GM21526 (cell line): ENCODE measurements around the gene MESD.
A peak's percentile ranks its signal among the peaks of the same experiment; 100 is the strongest.

ENCODE experiments used
- ATAC-seq: cut with Tn5 transposase; IDR thresholded peaks from one replicate; pipeline ENCODE4 v1.9.1; 2021; ENCODE audit warnings: moderate library complexity; ENCODE audit not compliant: unreplicated experiment, low FRiP score

The MESD gene

GRCh38 chr15:80989518-80990478 lies at the start of gene MESD:
TSS of gene MESD (minus strand) at chr15:80989819. CDS start at chr15:80989791, 28 bp downstream.
- ATAC-seq, result peak; percentile 88

GRCh38 chr15:81038975-81039607 lies 49.5 kb upstream of the MESD start:
- ATAC-seq, result no peak

GRCh38 chr15:81037952-81038743 lies 48.5 kb upstream of the MESD start:
- no peak for ATAC-seq

GRCh38 chr15:81033508-81033907 lies 43.9 kb upstream of the MESD start:
- no peak for ATAC-seq

- ATAC-seq, result no peak
These were observed 43.2 kb upstream of the MESD start for GRCh38 chr15:81032818-81033217.

DNA sequence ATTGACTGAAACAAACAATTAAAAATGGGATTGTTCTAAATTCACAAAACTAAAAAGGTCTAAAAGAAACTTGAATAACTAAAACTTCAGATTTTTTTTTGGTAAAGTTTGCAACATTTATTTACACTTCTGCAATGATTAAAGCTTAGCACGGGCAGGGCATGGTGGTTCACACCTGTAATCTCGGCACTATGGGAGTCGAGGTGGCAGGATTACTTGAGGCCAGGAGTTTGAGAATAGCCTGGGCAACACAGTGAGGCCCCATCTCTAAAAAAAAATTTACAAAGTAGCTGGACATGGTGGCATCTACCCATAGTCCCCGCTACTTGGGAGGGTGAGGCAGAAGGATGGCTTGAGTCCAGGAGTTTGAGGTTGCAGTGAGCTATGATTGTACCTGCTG lies 42.7 kb upstream of the MESD start:
- ATAC-seq, result no peak

- no peak for ATAC-seq
These were observed 41.6 kb upstream of the MESD start for GRCh38 chr15:81031203-81031602.

DNA sequence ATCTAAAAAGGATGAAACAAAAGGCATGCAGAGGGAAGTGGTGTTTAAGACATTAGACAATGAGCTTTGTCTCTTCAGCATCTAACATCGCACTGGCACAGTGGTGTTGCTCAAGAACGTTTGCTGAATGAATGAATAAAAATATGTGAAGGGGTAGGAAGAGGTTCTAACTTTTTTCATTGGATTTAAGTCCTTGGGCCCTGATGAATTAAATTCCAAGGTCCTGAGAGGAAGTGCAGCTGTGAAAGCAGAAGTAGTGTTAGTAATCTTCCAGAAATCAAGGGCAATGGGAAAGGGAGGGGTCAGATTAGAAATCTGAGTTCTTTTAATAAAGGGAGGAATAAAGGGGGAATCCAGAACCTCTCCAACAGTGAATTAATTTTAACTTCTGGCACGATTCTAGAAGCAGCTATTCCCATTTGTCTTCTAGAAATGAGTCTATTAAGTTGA lies 40.7 kb upstream of the MESD start:
- no peak for ATAC-seq

DNA sequence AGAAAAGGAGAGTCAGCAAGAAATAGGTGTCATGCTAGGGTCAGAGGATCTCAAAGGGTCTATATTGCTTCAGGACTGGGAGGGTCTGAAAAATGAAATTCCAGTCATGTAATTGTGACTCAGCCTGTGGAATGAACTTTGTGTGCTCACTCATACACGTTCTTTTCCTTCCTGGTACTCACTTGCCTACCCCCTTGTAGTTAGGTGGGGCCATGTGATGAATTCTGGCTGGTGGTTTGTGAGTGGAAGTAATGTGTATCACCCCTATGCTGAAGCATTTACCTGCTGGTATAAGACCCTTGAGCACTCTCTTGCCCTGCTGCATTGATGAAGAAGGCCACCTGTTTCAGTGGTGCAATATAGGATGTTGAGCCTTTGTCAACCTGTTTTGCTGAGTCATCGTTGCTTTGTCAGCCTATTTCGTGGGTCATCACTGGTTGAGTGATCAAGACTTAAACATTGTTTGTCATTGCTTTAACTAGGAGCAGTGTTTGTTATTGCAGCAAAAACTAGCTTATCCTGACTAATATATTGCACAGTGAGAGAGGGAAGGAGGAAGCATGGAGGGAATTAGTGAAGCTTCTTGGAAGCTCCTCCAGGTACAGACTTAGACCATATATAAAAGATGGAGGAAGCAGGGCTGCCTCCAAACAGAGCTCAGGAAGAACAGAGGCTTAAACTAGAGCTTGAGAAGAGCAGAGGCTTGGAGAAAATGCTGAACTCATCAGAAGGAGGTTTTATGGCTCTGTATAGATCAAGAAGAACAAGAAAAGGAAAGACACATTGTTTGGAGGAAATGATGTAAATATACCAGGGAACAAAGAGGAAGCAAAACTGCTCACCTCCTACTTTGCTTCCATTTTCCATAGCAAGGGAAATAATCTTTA lies 40.0 kb upstream of the MESD start:
- no peak for ATAC-seq

DNA sequence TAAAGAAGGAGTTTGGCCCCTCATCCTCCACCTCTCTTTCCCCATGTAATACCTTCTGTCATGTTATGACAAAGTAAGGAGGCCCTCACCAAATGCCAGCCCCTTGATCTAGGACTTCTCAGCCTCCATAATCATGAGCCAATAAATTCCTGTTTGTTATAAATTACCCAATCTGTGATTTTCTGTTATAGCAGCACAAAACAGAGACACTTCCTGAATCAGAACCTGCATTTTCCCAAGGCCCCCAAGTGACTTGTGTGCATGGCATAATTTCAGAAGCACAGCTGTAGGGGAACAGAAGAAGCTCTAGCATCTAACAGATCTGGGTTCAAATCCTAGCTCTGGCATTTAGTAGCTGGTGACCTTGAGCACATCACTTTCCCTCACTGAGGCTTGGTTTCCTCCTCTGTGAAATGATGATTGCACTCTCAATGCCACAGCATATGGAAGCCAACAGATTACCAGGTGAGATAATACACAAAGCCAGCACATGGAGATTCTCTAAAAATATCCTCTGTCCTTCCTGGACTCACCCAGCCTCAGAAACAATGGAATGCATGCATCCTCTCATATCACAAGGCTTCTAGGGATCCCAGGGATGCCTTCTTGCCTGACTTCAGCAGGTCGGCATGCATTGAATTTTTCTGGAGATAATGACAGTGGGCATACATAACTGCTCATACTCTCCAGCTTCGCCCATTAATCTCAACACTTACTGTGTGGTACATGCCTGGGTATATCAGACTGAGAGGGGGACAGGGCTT lies 37.4 kb upstream of the MESD start:
- ATAC-seq, result no peak

DNA sequence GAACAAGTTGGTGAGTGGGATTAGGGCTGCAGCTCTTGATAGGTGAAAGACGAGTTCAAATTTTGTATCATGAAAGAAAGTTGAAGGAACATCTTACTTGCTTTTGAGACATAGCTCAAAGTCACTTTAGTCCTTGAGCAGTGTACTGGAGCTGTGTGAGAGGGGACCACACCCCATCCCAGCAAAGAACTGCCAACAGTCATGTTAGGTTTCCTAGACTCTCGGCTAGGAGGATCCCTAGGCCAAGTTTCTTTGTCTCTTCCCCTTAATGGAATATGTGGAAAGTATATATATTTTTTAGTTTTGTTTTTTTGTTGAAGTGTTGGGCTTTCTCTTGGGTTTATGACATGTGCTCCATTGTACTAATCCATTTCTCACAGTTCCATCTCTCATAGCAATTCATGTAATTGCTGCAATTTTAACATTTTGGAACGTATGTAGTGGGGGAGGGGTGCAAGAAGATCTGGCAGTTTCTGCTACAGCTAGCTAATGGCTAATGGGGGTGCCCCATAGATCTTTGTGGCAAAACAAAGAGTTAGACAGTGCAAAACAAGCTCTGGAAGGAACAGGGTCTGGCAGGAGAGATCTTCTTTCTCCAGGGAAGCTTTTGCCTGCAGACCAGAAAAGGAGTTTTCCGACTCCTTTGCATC lies 36.2 kb upstream of the MESD start:
- no peak for ATAC-seq

GRCh38 chr15:81024936-81025335 lies 35.3 kb upstream of the MESD start:
- no peak for ATAC-seq

DNA sequence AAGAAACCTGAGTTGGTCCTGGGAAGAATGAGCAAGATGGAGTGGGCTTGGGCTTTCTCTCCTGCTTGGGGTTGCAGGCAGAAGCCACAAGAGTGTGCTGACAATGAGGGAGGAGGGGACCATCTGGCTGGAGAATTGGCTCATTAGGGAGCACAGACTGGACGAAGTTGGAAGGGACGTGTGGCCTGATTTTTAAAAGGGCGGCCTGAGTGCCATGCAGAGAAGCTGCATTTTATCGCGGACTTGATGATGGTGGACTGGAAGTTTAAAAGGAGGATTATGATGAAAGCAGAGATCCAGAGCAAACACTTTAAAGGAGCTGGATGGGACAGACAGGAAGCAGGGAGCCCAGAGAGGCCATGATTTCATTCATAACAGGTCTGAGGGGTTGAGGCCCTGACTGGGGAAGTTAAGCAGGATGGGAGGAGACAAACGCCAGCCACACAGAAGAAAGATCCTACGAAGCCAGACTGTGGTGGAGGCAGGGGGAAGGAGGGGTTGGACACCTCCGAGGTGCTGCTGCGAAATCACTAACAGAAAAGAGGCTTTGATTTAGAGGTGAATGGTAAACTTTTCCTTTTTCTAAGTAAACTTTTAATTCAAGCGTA lies 34.8 kb upstream of the MESD start:
- ATAC-seq, result no peak

DNA sequence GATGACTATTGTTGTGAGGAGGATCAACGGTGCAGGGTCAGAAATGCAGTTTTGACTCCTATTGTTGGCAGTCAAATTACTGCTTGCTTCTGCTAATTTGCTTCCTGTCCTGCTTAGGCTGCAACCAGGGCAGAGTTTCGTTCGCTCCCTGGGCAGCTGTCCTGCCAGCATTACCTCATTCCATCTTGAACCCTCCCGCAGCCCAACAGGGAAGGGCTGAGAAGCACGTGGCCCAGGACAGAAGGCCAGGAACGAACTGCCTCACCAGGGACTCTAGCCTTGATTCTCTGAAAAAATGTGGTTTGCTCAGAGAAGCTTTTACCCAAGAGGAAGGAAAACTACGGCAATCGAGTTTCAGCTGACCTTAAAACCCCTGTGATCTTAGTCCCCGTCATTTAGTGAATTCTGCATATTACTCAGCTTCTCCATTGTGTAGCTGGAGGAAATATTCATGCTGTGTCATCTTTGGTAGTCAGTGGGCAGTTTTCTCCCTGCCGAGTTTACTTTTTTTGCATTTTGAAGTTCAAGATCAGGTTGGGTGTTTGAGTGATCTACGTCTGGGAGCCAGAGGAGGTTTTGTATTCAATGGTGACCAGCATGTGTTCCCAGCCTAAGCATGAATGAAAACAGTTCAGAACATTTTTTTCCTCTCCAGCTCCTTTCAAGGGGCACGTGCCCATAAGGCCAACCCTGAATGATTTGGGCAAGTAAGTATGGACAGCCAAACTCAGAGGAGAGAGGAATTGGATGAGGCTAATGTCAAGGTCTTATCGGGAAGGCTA lies 34.1 kb upstream of the MESD start:
- ATAC-seq, result peak; percentile 87

DNA sequence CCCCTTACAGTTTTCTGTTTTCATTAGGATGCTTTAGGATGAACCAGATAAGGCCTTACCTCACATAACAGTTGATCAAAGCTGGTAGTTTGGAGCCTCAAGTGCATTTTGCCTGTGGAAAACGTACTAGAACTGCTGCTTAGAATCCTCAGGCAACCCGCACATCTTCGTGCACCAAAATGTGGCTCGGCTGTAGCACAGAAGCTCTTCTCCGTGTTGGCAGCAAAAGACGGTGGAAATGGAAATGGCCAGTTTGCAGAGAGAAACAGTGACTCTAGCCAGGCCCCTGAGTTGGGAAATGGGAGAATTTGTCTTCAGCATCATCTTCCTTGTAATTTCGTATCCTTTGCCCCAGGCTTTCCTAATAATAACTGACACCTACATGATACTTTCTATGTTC lies 31.7 kb upstream of the MESD start:
- ATAC-seq, result no peak

DNA sequence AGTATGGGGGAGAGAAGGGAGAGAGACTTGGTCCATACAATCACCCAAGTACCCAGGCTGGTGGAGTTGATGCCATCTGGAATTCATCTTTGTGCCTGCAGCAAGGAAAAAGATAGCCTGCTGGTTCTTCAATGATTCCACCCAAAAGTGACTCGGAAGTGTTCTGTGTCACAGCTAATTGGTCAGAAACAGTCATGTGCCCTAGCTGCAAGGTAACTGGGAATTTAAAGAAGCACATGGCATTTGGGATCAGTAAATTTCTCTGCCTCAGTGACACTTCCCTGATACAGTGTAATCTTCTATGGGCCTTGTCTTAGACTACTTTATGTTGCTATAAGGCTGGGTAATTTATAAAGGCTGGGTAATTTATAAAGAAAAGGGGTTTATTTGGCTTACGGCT lies 28.6 kb upstream of the MESD start:
- ATAC-seq, result no peak

DNA sequence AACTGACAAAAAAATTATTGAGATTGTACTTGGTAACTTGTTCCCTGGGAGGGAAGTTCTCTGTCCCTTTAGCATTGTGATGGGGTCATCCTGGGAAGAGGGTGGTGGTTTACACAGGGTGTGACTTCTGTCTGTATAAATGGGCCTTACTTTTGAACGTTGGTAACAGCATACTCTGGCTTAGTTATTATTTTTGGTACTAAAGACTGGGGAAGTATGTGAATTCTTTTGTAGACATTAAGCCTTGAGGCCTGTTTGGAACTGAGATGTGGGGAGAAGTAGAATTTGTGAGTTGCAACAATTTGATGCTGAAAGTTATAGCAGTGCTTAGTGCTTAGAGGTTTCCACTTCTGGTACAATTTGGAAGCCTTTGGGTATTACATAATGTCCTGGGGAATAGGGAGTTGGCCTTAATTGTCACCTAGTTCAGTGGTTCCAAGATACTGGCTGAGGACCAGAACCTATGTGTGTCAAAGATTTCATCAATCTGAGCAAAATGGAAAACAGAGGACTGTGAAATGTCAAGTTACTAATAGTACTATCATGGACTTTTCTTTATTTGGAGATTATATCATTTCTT lies 27.0 kb upstream of the MESD start:
- ATAC-seq, result no peak
